GM21367 (cell line): ENCODE results near the gene STAMBPL1.
"Not testable (repeated sequence)": the region's sequence is repeated elsewhere in the genome, so short reads cannot be mapped to it uniquely, and the experiment has no call there.

ENCODE experiments used
- ATAC-seq: cut with Tn5 transposase; IDR thresholded peaks from one replicate; pipeline ENCODE4 v1.9.1; 2021; ENCODE audit not compliant: unreplicated experiment

Gene STAMBPL1

DNA sequence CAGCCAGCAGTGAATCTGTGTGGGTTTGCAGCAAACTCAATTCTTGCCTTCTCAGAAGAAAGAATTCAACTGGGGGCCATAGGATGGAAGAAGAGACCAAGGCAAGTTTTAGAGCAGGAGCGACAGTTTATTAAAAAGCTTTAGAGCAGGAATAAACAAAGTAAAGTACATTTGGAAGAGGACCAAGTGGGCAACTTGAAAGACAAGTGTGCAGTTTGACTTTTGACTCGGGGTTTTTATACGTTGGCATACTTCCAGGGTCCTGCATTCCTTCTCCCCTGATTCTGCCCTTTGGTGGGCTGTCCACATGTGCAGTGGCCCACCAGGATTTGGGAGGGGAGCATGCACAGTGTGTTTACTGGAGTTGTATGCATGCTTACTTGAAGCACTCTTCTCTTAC lies 25.4 kb upstream of the STAMBPL1 start:
- ATAC-seq: no peak

DNA sequence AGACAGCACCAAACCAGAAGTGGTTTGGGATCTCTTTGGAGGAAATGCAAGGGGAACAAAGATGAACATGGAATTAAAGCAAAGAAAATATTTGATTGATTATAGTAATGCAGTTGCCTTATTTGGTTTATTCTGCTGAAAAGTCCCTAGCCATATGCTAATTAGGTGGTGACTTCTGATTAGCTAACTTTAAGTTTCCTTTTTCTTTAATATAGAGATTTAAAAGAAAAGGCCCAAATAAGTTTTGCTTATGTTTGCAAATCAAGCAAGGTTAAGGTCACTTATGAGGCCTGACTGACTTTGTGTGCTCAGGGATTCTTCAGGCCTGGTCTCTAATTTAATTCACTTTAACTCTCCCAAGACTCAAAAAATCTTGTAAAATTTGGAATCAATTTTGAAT lies 22.2 kb upstream of the STAMBPL1 start:
- no peak for ATAC-seq

DNA sequence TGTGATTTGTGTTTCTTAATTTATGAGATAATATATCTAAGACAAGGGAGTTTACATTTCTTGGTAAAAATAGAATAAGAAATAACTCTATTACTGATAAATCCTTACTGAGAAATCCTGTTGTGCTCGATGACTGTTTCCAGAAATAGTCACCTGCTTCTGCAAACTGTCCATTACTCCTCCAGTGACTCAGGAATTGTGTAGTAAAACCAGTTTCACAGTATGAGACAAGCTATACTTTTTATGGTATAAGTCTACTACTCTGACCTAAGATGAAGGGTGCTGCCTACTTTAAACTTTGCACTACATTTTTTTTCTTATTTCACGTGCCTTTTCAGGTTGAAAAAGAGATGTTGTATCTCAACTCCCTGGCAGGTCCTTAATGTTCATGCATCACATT lies 21.6 kb upstream of the STAMBPL1 start:
- no peak for ATAC-seq

DNA sequence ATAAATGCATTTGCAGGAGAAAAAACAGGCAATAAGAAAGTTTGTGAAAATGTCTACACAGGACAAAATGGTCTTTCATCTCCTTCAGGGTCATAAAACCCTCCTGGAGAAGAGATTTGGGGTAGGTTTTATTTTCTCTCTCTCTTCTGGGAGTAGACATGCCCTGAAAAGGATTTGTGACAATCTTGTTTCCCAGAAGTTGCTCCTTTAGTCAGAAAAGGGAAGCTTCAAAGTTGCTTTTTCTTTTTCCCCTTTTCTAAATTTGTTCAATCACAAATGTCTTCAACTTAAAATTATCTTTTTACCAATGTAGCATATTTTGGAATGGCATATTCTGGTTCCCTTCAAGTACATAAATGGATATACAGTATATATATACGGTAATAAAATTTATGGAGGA lies 19.0 kb upstream of the STAMBPL1 start:
- ATAC-seq: no peak

DNA sequence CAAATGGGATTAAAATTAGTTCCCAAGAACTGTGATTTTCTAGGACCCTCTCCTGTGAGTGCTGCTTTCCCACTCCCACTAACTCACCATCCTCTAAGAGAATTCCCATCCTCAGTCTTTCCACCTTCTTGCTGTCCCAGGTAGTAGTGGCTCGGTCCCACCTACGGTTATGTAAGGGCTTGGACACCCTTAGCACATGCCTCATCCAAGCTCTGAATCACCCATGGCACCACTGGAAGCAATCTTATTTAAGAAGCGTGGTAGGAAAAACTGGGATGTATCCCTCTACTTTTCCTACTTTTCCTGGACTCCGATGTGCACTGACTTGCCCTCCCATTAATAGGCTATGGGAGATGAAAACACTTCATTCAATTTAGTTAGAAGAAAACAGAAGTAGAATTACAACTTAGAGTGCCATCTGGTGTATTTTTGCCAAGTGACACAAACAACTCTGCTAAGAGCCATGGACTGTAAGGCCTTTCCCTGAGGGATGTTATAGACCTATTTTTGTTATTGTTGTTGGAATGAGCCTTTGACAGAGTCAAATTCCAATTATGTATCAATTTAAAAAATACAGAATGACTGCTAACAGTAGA lies 14.7 kb upstream of the STAMBPL1 start:
- no peak for ATAC-seq

DNA sequence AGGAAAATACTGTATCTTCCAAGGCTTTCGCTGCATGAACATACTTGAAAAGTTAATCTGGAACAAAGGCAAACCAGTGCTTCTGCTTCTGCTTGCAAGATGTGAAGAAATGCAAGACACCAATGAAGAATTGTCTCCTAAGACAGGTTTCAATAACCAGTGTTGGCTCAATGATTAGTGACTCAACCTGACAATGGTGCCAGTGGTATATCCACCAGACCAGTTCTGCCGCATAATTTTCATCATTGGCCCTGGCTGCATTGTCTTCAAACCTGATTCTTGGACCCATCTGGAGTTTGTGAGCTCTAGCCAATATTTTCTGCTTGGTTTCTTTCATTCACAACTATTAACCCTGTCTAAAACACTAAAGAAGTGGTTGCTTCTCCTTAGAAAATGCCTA lies 13.6 kb upstream of the STAMBPL1 start:
- ATAC-seq: no peak

DNA sequence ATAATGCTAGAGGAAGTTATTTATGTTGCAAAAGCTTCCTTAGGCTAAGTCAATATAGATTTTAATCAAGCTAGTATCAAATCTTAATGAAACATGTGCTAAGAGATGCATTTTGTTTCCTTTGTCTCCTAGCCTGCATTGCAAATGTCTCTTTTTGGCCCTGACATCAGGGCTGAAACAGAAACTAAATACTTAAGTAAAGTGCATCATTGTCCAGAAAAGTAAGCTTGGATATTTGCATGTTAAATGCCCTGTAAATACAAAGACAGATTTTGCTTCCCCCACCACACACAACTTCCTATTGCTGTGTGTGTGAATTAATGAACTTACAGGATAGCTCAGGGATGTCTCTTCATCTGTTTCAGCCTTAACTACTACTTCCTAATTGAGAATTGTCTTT lies 10.0 kb upstream of the STAMBPL1 start:
- no peak for ATAC-seq

DNA sequence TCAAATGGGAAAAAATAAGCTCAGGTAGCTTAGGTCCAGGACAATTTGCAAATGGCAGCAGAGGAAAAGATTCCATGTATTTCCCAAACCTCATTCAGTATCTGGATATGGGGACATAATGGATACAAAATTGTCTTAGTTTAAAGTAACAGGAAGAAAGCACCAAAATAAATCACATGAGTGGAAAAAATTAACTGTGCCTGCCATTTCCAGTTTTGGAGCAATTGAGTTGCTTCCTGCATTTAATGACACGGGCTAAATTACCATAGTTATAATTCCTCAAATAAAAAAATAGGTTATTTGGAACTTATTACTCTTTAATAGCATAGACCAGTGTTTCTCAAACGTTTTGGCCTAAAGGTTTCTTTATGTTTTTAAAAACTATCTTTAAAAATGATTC lies 6.3 kb upstream of the STAMBPL1 start:
- no peak for ATAC-seq

DNA sequence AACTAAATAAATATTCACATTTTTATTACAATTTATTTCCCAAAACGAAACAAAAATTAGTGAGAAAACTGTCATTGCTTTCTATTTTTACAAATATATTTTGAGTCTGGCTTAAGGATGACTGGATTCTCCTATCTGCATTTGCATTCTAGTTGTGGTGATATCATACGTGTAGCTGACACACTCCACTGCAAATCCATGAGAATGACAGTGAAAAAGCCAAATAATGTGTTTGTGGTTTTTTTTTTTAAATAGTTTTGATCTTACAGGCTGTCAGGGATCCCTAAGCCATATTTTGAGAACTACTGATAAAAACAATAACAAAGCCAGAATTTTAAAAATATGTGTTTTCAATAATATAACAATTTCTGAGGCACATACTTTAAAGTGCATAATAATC lies 5.8 kb upstream of the STAMBPL1 start:
- no peak for ATAC-seq

DNA sequence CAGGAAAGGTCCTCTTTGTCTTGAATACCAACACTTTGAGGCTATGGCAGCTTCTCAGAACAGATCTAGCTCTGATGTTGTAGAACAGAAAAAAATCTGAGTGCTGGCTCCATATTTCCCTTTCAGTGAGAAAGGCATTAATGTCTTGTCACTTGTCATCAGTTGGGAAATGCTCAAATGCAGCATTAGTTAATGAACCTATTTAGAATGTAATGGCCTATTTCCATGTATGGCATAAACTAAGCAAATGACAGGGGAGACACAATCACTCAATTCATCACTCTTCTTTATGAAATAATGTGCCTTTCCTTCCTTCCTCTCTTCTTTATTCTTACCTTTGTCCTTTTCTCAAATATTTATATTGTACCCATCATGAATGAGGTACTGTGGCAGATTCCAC lies 5.0 kb upstream of the STAMBPL1 start:
- no peak for ATAC-seq

DNA sequence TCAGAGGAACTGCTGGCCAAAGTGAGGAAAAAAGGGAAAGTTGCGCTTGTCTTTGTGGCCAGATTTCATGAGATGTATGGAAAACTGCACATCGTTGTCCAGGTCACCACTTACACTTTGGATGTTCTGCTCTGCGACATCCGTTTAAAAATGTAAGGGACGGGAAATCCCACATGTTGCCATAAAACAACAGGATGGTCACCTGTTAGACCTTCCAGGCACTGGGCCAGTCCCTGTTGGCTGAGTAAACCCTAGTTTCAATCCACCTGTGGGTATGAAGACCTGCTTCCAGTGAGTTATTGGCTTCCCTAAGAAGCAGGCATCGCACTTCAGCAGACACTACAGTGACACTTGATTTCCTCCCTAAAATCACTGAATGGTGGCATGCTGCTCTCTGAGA lies 2.7 kb upstream of the STAMBPL1 start:
- no peak for ATAC-seq

DNA sequence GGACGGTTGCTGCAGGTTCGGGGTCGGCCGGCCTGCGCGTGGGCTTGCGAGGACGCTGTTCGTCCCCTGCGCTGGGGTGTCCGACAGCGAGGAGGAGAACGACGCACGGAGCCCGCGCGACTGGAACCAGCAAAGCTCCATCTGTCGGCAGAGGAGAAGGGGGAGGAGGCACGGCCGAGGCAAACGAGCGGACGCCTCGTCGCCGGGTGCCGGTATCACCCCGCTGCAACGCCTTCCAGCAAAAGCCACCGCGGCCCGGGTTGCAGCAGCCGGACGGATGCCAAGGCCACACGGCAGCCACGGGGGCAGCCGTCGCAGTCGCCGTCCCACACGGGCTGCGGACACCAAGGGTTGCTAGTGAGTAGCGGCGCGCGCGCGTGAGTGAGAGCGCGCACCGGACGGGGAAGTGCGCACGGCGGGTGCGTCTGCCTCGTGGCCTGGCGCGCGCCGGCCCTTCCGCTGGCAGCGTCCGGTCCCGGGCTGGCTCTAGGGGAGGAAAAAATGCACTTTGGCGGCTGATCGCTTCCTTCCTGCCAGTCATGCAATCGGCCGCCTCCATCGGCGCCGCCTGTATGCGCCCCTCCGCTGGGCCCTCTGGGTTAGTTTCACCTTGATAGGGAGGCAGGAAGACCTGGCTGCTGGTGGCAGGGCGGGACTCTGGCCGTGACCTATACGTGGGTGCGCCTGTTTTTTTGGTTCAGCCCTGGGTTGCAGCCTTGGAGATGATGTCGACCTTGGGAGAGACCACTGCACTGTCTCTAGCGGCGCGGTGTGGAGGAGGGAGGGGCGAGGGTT lies 434 bp downstream of the STAMBPL1 start:
- ATAC-seq: peak; percentile 54

DNA sequence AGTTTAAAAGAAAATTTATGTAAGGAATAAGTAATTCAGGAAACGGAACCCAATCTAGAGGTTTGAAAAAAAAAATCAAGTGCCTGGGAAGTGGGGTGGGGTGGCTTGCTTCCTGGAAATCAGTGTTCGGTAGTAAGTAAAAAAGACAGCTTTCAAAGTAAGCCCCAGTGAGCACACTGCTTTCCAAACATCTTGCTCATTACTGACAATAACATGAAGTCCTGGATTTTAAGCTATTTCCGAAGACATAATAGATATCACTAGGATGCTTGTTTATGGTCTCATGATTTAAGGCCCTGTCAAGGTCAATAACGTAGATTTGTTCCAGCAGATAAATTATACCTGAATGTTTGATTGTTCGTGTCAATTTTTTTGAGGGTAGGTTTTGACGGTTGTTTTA lies 1.3 kb downstream of the STAMBPL1 start:
- ATAC-seq: no peak

DNA sequence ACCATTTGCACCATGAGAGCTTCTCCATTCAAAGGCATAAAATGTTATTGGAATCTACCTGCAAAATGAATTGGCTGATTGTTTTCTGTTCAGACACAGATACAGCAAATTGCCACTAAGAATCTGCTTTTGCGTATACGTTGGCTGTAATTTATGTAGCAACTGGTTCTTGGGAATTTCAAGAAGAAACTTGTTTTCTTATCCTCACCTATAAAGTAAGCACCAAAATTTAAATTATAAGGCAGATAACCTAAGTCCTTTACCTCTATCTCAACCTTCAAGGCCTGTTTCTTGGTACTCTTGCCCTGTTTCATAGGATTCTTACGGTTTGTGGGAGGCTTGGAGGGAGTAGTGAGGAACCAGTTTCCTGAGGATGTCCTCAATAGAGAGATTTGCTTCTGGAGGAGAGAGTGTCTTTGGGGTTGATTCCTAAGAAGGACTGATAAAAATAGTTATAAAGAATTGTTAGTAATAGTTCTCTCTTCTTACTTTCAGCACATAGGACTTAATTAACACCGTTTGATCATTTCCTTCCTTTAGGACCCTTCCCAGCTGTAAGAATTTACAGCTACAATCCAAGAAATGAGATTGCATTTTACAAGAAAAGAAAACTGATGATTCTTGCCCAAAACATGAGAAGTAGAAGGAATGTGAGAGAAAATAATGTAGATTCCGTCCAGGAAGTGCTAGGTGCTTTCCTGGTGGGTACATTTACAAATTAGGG lies 2.0 kb downstream of the STAMBPL1 start:
- no peak for ATAC-seq

DNA sequence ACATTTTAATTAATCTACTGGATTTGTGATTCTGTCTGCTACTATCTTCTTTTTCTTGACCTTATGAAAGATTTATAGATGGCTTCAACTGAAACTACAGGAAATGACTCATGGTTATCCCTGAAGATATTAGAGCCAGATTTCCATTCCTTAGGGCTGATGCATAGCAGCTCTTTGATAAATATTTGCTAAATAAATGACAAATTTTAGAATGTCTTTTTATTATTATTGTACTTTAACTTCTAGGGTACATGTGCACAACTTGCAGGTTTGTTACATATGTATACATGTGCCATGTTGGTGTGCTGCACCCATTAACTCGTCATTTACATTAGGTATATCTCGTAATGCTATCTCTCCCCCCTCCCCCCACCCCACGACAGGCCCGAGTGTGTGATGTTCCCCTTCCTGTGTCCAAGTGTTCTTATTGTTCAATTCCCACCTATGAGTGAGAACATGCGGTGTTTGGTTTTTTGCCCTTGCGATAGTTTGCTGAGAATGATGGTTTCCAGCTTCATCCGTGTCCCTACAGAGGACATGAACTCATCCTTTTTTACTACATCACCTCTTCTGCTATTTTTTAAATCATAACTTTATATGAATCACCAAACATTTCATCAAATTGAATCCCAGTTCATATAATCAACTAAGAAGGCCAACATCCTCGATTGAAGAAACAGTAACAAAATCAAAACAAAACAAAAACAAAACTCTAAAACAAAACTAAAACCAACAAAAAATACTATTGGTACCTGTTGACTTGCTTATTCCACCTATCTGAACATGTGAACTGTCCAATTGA lies 2.8 kb downstream of the STAMBPL1 start:
- ATAC-seq: not testable (repeated sequence)

DNA sequence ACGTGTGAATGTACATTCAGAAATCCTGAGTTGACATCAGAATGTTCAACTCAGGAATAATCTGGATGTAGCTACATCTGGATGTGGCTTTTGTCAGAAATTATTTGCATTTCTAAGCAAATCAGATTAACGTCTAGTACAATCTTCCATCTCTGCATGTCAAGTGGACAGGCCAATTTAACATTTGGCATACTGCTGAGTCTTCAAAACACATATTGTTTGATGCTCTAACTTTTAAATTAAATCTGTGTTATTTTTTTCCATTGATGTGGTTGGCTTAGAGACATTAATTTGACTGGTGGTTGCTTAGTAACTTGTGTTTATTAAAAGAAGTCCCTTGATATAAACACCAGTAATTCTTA lies 3.4 kb downstream of the STAMBPL1 start:
- no peak for ATAC-seq

DNA sequence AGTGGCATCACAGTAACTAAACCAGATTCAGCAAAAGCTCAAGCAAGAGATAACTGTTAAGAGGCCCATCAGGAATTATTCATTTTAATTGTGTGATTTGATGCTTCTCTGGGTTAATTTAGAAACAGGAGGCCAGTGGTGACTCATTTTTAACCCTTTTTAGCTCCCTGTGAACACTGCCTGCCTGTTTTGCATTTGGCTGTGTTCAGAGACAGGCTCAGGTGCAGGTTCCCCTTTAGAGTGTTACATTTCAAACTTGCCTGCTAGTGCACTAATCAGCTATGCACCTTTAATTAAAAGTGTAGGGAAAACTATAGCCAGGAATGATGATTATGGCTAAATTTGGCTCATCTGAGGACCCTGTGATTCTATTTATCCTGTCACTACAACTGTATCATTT lies 6.5 kb downstream of the STAMBPL1 start:
- no peak for ATAC-seq

DNA sequence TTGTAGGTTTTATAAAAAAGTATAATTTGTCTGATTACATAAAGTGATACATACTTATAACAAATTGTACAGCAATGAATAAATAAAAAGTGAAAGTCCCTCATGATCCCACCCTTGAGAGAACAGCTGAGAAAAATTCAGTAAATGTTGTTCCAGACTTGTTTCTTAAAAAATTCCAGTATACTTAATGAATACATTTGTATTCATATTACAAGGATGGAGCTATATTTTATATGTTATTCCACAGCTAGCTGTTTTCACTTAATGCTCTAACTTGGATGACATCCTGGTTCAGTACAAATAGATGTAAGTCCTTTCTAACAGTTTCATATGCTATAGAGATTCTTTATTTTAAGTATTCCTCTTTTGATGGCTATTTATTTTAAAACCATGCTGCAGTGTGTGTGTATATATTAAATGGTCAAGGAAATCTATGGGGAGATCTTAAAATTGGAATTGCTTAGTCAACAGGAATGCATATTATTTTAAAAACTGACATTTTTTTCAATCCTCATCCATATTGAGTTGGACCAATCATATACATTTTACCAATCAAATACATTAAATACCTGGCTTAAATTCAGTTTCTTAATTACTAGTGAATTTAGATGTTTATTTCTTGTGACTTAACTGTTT lies 8.9 kb downstream of the STAMBPL1 start:
- ATAC-seq: no peak

DNA sequence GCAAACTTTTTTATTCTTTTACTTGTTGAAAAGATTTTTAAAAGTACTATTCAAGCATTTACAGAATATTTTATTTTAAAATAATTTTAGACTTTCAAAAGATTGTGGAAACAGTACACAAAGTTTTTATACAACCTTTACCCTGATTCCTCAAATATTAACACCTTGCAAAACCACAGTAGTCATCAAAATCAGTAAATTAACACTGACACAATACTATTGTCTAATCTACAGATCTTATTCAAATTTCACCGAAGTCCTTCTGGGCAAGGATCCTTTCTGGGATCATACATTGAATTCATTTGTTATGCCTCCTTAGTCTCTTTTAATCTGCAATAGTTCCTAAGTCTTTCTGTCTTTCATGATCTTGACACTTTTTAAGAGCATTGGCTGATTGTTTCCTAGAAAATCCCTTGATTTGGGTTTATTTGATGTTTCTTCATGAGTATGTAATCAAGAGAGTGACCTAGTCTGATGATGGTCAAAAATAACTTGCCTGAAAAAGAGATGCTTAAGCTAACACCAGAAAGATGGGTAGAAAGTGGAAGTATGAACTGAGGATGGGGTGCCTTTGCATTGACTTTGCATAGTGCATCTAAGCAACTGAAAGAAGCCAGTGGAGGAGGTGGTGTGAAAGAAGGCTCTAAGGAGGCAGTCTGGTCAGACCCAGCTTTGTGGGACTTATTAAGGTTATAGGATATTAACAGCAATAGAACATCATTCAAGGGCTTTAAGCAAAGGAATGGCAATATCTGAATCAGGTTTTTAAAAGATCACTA lies 9.7 kb downstream of the STAMBPL1 start:
- ATAC-seq: peak; percentile 64

DNA sequence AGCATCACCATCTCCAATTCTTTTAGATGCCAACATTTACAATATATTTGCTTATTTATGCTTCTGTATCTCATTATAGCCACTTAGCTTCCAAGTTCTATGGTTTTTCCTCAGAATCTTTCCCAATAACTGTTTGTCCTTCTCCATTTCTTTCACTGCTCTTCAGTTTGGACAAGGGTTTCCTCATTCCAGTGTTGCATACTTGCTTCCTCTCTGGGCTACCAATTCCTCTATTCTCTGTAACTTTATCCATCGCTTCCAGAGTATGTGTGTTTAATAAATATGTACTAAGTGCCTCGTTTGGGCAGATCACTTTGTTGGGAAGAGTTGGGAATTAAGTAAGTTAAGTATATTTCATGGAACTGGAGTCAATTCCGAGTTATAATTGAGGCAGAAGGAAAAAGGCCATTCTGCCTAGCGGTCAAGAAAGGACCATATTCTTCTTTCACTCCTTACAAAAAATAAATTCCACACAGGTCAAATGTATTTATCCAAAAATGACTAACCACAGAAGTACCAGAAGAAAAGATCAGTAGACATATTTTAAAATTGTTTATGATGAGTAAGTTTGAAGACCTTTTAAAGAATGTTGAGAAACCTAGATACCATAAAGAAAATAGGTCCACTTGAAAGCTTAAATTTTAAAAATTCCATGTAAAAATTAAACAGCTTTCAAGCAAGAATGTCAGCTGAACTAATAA lies 10.8 kb downstream of the STAMBPL1 start:
- ATAC-seq: no peak
